T-helper 2 cell treated with Interferon-gamma antibody and Interleukin-4, amounts not matched to agents 100 ng/mL and 5 ng/mL, for 36 hours (primary cell): ENCODE results near the gene MSANTD1. TPM values are rescaled to one million over a fixed set of nuclear protein-coding genes. Genes with fewer than 3 reads are reported as not detected.

Source experiments
- intact Hi-C: fragments of 100-400 bp; cut with micrococcal nuclease; formaldehyde crosslinking; loops from one replicate; pipeline ENCODE4 v1.15.1; 2023
- total RNA-seq: library from RNA; stranded (reverse); gene quantifications from 2 replicates; pipeline ENCODE4 v1.2.3, GENCODE V29; 2022

MSANTD1 gene
- total RNA-seq, result 1.1 and 1.4 TPM in 2 replicates

- intact Hi-C loops, result no loop called here
Measured at GRCh38 chr4:3248811-3249661, at the start of gene MSANTD1. MSANTD1 (plus strand) TSS chr4:3249159; CDS start chr4:3249223, 64 bp downstream.

GRCh38 chr4:3199653-3200422, 49.1 kb upstream of the MSANTD1 start:
- intact Hi-C loops, result loop anchor here (5.0 kb wide), 2 partner anchors 42 to 93 kb away; no protein-coding TSS in a partner anchor

DNA sequence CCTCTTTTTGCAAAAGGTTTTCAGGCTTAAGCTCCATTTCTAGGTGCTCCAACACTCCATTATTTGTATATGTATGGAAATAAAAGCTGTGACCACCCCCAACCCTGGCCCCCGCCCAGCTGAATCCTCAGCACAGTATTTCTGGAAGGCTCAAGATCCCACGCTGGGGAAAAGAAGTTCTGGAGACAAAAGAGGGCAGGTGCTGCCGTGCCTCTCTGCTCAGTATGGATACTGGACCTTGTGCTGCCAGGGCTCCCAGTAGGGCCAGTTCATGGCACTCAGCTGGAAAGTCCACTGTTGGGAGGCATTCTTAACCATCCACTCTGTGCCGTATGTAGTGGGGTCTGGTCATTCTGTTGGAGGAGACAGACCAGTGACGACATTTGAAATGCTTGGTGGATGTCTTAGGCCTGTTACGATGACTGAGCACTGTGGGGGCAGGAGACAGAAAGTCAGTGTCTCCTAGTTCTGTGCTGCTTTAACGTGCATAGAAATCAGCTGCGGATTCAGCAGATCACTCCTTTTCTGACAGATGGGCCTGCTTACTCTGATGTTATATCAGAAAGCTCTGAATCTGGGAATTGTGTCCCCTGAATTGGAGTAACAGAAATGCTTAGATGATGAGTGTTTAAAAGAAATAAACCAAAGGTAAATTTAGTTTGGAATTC, 48.4 kb upstream of the MSANTD1 start:
- intact Hi-C loops, result loop anchor here (5.0 kb wide), 1 partner anchor 93 kb away; no protein-coding TSS in a partner anchor

GRCh38 chr4:3201718-3202702, 46.9 kb upstream of the MSANTD1 start:
- intact Hi-C loops, result loop anchor here (1.0 to 5.0 kb wide), 4 partner anchors 8 to 155 kb away; partner anchors contain the start of gene RGS12

DNA sequence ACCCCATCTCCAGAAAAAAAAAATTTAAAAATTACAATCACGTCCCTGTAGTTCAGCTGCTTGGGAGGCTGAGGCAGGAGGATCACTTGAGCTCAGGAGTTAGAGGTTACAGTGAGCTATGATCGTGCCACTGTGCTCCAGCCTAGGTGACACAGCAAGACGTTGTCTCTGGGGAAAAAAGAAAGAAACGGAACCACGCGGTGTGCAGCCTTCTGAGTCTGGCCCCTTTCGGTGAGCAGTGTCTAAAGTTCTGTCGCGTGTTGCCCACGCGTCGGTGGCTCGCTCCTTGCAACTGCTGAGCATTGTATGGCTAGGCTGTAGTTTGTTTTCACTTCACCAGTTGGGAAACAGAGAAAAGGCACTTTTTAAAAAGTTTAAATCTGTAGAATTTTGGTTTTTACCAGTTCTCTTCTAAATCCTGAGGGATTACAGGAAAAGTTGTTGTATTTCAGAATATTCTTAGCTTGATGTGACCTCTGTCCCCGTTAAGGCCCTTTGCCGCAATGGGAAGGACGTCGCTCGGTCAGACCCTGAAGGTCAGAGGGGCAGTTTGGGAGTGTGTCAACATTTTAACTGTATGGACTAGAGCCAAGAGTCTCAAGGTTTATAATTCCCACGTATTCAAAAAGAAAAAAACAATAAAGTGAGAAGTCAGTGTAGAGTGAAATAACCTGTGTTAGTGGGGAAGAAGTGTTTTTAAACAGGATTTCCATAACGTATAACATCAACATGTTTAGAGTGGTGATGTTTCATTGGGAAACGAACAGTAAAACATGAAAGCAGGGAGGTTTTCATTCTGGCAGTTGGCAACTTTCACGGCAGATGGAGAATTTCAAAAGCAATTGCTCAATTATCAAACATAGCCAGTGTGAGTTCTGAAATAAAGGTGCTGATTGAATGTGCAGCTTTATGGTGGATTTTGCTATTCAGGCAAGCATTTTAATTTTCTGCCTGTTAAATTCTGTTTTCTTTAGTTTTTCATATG, 45.8 kb upstream of the MSANTD1 start:
- intact Hi-C loops, result loop anchor here (1.0 to 5.0 kb wide), 4 partner anchors 9 to 156 kb away; partner anchors contain the start of gene RGS12

DNA sequence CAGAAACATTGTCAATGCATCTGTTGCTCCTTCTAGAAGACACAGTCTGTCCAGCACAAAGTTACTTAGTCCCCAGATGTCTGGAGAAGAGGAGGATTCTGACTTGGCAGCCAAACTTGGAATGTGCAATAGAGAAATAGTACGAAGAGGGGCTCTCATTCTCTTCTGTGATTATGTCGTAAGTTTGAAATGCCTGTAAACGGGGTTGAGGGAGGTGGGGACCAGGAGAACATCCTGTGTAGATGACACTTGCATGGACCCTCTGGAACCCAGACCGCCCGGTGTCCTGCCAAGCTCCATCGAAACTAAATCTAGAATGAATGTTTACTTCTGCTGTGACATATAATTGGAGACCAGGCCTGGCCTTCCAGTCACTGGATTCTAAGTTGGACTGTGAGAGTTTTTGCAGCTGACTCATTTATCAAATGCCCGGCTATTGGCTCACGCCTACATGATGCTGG, 45.0 kb upstream of the MSANTD1 start:
- intact Hi-C loops, result loop anchor here (2.0 to 5.0 kb wide), 2 partner anchors 89 to 97 kb away; partner anchors contain the start of gene RGS12

- intact Hi-C loops, result no loop called here
Measured at GRCh38 chr4:3205995-3206394, 43.0 kb upstream of the MSANTD1 start.

DNA sequence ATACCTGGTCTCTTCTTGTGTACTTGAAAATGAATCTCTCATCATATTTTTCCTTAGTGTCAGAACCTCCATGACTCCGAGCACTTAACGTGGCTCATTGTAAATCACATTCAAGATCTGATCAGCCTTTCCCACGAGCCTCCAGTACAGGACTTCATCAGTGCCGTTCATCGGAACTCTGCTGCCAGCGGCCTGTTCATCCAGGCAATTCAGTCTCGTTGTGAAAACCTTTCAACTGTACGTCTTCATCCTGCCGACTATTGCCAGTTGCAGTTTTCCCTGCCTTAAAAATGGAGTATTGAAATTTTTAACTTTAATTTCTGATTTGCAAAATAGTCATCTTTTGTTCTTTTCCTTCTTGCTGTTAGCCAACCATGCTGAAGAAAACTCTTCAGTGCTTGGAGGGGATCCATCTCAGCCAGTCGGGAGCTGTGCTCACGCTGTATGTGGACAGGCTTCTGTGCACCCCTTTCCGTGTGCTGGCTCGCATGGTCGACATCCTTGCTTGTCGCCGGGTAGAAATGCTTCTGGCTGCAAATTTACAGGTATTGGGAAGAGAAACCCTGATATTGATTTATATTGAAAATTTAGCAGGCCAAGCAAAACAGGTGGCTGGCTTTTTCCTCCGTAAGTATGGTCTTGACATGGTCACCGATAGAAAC, 42.4 kb upstream of the MSANTD1 start:
- intact Hi-C loops, result no loop called here

DNA sequence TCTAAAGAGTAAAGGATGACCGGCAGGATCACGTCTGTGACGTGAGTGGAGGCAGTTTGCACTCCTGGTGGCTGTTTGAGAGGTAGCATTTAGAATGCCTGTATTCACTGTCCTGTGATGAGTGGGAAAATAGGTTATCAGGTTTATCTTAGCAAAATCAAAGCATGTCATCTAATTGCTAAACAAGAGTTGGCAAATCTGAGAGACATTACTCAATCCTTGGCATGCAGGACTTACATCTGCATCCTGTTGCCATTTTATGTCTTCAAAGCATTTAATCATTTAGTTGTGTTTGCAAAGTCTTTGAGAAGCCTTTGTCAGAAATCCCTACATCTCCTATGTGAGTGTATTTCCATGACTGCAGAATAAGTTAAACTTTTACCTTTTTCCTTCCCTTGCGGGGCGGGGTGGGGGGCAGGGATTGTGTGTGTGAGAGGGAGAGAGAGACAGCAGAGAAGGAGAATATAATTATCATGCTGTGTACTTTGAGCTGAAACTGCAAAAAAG, 41.4 kb upstream of the MSANTD1 start:
- intact Hi-C loops, result no loop called here

GRCh38 chr4:3208826-3209225, 40.1 kb upstream of the MSANTD1 start:
- intact Hi-C loops, result no loop called here

DNA sequence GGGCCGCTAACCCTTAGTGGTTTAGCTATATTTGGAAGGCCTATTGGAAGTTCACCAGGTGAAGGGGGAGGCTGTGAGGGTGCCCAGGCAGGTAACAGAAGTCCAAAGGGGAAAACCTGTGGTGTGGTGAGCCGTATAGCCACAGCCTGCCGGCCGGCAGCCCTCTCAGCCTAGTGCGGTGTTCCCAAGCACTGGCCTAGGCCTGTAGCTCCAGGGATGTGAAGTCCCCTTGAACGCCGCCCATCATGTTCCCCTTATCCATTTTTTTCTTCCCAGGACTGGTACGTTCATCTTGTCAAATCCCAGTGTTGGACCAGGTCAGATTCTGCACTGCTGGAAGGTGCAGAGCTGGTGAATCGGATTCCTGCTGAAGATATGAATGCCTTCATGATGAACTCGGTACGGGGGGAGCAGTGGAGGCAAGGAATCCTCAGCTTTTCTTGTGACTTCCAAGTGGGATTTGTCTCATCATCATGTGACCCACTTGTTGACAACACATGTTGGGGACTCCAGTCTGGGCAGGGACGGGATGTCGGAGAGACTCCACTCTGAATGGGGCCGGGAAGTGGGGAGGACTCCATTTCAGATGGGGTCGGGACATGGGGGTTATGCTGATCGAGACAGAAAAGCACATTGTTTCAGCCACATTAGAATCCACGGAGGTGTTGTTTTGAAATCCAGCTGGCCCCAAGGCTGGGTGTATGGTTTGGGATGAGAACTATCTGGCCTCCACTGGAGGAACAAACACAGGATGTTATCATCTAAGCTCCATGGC, 39.2 kb upstream of the MSANTD1 start:
- intact Hi-C loops, result no loop called here

- intact Hi-C loops, result no loop called here
Measured at GRCh38 chr4:3210467-3210866, 38.5 kb upstream of the MSANTD1 start.

GRCh38 chr4:3211866-3212265, 37.1 kb upstream of the MSANTD1 start:
- intact Hi-C loops, result no loop called here

DNA sequence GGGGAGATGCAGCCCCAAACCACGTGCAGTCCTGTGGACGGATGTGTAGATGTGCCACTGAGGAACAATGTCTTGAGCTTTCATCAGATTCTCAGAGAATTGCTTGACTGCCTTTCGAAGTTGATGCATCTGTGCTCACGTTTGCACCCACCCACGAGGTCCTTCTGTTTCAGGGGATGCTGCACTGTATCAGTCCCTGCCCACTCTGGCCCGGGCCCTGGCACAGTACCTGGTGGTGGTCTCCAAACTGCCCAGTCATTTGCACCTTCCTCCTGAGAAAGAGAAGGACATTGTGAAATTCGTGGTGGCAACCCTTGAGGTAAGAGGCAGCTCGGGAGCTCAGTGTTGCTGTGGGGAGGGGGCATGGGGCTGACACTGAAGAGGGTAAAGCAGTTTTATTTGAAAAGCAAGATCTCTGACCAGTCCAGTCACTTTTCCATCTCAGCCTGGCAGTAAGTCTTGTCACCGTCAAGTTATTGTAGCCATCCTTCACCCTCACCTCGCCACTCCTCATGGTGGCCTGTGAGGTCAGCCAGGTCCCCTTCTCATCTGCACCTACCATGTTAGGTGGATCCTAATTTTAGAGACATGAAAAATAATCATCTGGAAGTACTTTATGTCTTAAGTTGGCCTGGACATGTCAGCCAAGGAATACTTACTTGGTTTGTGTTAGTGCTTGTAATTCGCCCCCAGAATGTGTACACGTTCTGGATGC, 36.4 kb upstream of the MSANTD1 start:
- intact Hi-C loops, result no loop called here

DNA sequence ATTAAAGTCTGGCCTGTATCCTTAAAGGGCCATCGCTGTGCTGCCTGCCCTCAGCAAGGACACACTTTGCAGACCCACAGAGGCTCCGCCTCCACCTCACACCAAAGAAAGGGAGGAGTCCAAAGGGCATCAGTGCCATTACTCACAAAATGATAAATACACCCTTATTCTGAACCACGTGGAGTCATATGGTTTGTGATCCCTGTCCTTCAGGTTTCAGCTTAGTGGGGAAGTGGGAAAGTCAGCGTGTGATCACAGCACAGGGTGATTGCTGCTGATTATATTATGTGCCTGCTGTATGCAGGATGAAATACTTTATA, 35.9 kb upstream of the MSANTD1 start:
- intact Hi-C loops, result no loop called here

GRCh38 chr4:3213661-3214250, 35.2 kb upstream of the MSANTD1 start:
- intact Hi-C loops, result no loop called here

GRCh38 chr4:3215256-3215655, 33.7 kb upstream of the MSANTD1 start:
- intact Hi-C loops, result no loop called here
